ENCODE measurements around the gene KIAA1671.

The KIAA1671 gene

GRCh38 chr22:25092119-25092518, 139.6 kb downstream of the KIAA1671 start:
- H3K9ac ChIP-seq (ENCODE audit: low read length): no peak overlapping the region
- no peak overlapping the region for H3K27ac ChIP-seq (ENCODE audit: low read depth, low read length)
- no peaks in the 10 kb centered on the region for H3K27me3 ChIP-seq (ENCODE audit: control insufficient read depth in 1 of 2, insufficient read depth in 2 of 2, low read length in 2 of 2)
- H3K4me3 ChIP-seq (ENCODE audit: low read depth in 1 of 2, low read length in 2 of 2): no peak overlapping the region
- H3K4me1 ChIP-seq (ENCODE audit: insufficient read depth, low read length): no peaks in the 10 kb centered on the region
- no peaks in the 10 kb centered on the region for H3K9me3 ChIP-seq (ENCODE audit: low read length)
- H3K36me3 ChIP-seq (ENCODE audit: insufficient read depth, low read length): no peaks in the 10 kb centered on the region

- H3K36me3 ChIP-seq (ENCODE audit: insufficient read depth, low read length): no peaks in the 10 kb centered on the region
- H3K27ac ChIP-seq (ENCODE audit: low read depth, low read length): no peak overlapping the region
- H3K9ac ChIP-seq (ENCODE audit: low read length): no peak overlapping the region
- H3K9me3 ChIP-seq (ENCODE audit: low read length): no peaks in the 10 kb centered on the region
- H3K27me3 ChIP-seq (ENCODE audit: control insufficient read depth in 1 of 2, insufficient read depth in 2 of 2, low read length in 2 of 2): no peaks in the 10 kb centered on the region
- H3K4me3 ChIP-seq (ENCODE audit: low read depth in 1 of 2, low read length in 2 of 2): no peak overlapping the region
- no peaks in the 10 kb centered on the region for H3K4me1 ChIP-seq (ENCODE audit: insufficient read depth, low read length)
Measured at GRCh38 chr22:25094579-25094978, 142.1 kb downstream of the KIAA1671 start.

- Histone ChIP-seq H3K27ac (ENCODE audit: low read depth, low read length) (no peak overlapping the region), H3K36me3 (ENCODE audit: insufficient read depth, low read length) (no peaks in the 10 kb centered on the region), H3K4me3 (ENCODE audit: low read depth in 1 of 2, low read length in 2 of 2) (no peak overlapping the region), H3K9ac (ENCODE audit: low read length) (no peak overlapping the region), H3K27me3 (ENCODE audit: control insufficient read depth in 1 of 2, insufficient read depth in 2 of 2, low read length in 2 of 2) (no peaks in the 10 kb centered on the region), H3K9me3 (ENCODE audit: low read length) (no peaks in the 10 kb centered on the region), H3K4me1 (ENCODE audit: insufficient read depth, low read length) (no peaks in the 10 kb centered on the region)
Measured at GRCh38 chr22:25095869-25096268, 143.4 kb downstream of the KIAA1671 start.

- Histone ChIP-seq H3K27me3 (ENCODE audit: control insufficient read depth in 1 of 2, insufficient read depth in 2 of 2, low read length in 2 of 2) (no peaks in the 10 kb centered on the region), H3K27ac (ENCODE audit: low read depth, low read length) (no peak overlapping the region), H3K36me3 (ENCODE audit: insufficient read depth, low read length) (no peaks in the 10 kb centered on the region), H3K4me3 (ENCODE audit: low read depth in 1 of 2, low read length in 2 of 2) (no peak overlapping the region), H3K4me1 (ENCODE audit: insufficient read depth, low read length) (no peaks in the 10 kb centered on the region), H3K9ac (ENCODE audit: low read length) (no peak overlapping the region), H3K9me3 (ENCODE audit: low read length) (no peaks in the 10 kb centered on the region)
Measured at GRCh38 chr22:25096638-25097405, 144.3 kb downstream of the KIAA1671 start.

GRCh38 chr22:25098445-25099081, 146.0 kb downstream of the KIAA1671 start:
- Histone ChIP-seq H3K9me3 (ENCODE audit: low read length) (no peaks in the 10 kb centered on the region), H3K27me3 (ENCODE audit: control insufficient read depth in 1 of 2, insufficient read depth in 2 of 2, low read length in 2 of 2) (no peaks in the 10 kb centered on the region), H3K9ac (ENCODE audit: low read length) (no peak overlapping the region), H3K27ac (ENCODE audit: low read depth, low read length) (no peak overlapping the region), H3K36me3 (ENCODE audit: insufficient read depth, low read length) (no peaks in the 10 kb centered on the region), H3K4me3 (ENCODE audit: low read depth in 1 of 2, low read length in 2 of 2) (no peak overlapping the region), H3K4me1 (ENCODE audit: insufficient read depth, low read length) (no peaks in the 10 kb centered on the region)

- Histone ChIP-seq H3K4me3 (ENCODE audit: low read depth in 1 of 2, low read length in 2 of 2) (no peak overlapping the region), H3K36me3 (ENCODE audit: insufficient read depth, low read length) (no peaks in the 10 kb centered on the region), H3K27ac (ENCODE audit: low read depth, low read length) (no peak overlapping the region), H3K4me1 (ENCODE audit: insufficient read depth, low read length) (no peaks in the 10 kb centered on the region), H3K27me3 (ENCODE audit: control insufficient read depth in 1 of 2, insufficient read depth in 2 of 2, low read length in 2 of 2) (no peaks in the 10 kb centered on the region), H3K9ac (ENCODE audit: low read length) (no peak overlapping the region), H3K9me3 (ENCODE audit: low read length) (no peaks in the 10 kb centered on the region)
Measured at GRCh38 chr22:25099202-25099601, 146.7 kb downstream of the KIAA1671 start.

GRCh38 chr22:25100402-25100801, 147.9 kb downstream of the KIAA1671 start:
- no peaks in the 10 kb centered on the region for H3K27me3 ChIP-seq (ENCODE audit: control insufficient read depth in 1 of 2, insufficient read depth in 2 of 2, low read length in 2 of 2)
- no peaks in the 10 kb centered on the region for H3K36me3 ChIP-seq (ENCODE audit: insufficient read depth, low read length)
- no peaks in the 10 kb centered on the region for H3K4me1 ChIP-seq (ENCODE audit: insufficient read depth, low read length)
- no peak overlapping the region for H3K9ac ChIP-seq (ENCODE audit: low read length)
- no peaks in the 10 kb centered on the region for H3K9me3 ChIP-seq (ENCODE audit: low read length)
- H3K4me3 ChIP-seq (ENCODE audit: low read depth in 1 of 2, low read length in 2 of 2): no peak overlapping the region
- H3K27ac ChIP-seq (ENCODE audit: low read depth, low read length): no peak overlapping the region

- no peak overlapping the region for H3K27ac ChIP-seq (ENCODE audit: low read depth, low read length)
Measured at GRCh38 chr22:25100948-25101347, 148.4 kb downstream of the KIAA1671 start.

GRCh38 chr22:25101501-25101900, 149.0 kb downstream of the KIAA1671 start:
- Histone ChIP-seq H3K9me3 (ENCODE audit: low read length) (no peaks in the 10 kb centered on the region), H3K27me3 (ENCODE audit: control insufficient read depth in 1 of 2, insufficient read depth in 2 of 2, low read length in 2 of 2) (no peaks in the 10 kb centered on the region), H3K27ac (ENCODE audit: low read depth, low read length) (no peak overlapping the region), H3K4me1 (ENCODE audit: insufficient read depth, low read length) (no peaks in the 10 kb centered on the region), H3K4me3 (ENCODE audit: low read depth in 1 of 2, low read length in 2 of 2) (no peak overlapping the region), H3K36me3 (ENCODE audit: insufficient read depth, low read length) (no peaks in the 10 kb centered on the region), H3K9ac (ENCODE audit: low read length) (no peak overlapping the region)

More at GRCh38 chr22:25100948-25101347, 148.4 kb downstream of the KIAA1671 start:
- no peak overlapping the region for H3K9ac ChIP-seq (ENCODE audit: low read length)
- H3K9me3 ChIP-seq (ENCODE audit: low read length): no peaks in the 10 kb centered on the region
- H3K27me3 ChIP-seq (ENCODE audit: control insufficient read depth in 1 of 2, insufficient read depth in 2 of 2, low read length in 2 of 2): no peaks in the 10 kb centered on the region
- H3K4me3 ChIP-seq (ENCODE audit: low read depth in 1 of 2, low read length in 2 of 2): no peak overlapping the region
- no peaks in the 10 kb centered on the region for H3K36me3 ChIP-seq (ENCODE audit: insufficient read depth, low read length)
- no peaks in the 10 kb centered on the region for H3K4me1 ChIP-seq (ENCODE audit: insufficient read depth, low read length)

GRCh38 chr22:25101986-25102385, 149.5 kb downstream of the KIAA1671 start:
- Histone ChIP-seq H3K4me3 (ENCODE audit: low read depth in 1 of 2, low read length in 2 of 2) (no peak overlapping the region), H3K4me1 (ENCODE audit: insufficient read depth, low read length) (no peaks in the 10 kb centered on the region), H3K9ac (ENCODE audit: low read length) (no peak overlapping the region), H3K27me3 (ENCODE audit: control insufficient read depth in 1 of 2, insufficient read depth in 2 of 2, low read length in 2 of 2) (no peaks in the 10 kb centered on the region), H3K36me3 (ENCODE audit: insufficient read depth, low read length) (no peaks in the 10 kb centered on the region), H3K9me3 (ENCODE audit: low read length) (no peaks in the 10 kb centered on the region), H3K27ac (ENCODE audit: low read depth, low read length) (no peak overlapping the region)

GRCh38 chr22:25102722-25103121, 150.2 kb downstream of the KIAA1671 start:
- Histone ChIP-seq H3K4me3 (ENCODE audit: low read depth in 1 of 2, low read length in 2 of 2) (no peak overlapping the region), H3K9me3 (ENCODE audit: low read length) (no peaks in the 10 kb centered on the region), H3K27me3 (ENCODE audit: control insufficient read depth in 1 of 2, insufficient read depth in 2 of 2, low read length in 2 of 2) (no peaks in the 10 kb centered on the region), H3K9ac (ENCODE audit: low read length) (no peak overlapping the region), H3K27ac (ENCODE audit: low read depth, low read length) (no peak overlapping the region), H3K4me1 (ENCODE audit: insufficient read depth, low read length) (no peaks in the 10 kb centered on the region), H3K36me3 (ENCODE audit: insufficient read depth, low read length) (no peaks in the 10 kb centered on the region)

GRCh38 chr22:25104367-25104766, 151.9 kb downstream of the KIAA1671 start:
- no peaks in the 10 kb centered on the region for H3K4me1 ChIP-seq (ENCODE audit: insufficient read depth, low read length)
- no peaks in the 10 kb centered on the region for H3K9me3 ChIP-seq (ENCODE audit: low read length)
- no peak overlapping the region for H3K4me3 ChIP-seq (ENCODE audit: low read depth in 1 of 2, low read length in 2 of 2)
- no peaks in the 10 kb centered on the region for H3K27me3 ChIP-seq (ENCODE audit: control insufficient read depth in 1 of 2, insufficient read depth in 2 of 2, low read length in 2 of 2)
- no peak overlapping the region for H3K9ac ChIP-seq (ENCODE audit: low read length)
- H3K27ac ChIP-seq (ENCODE audit: low read depth, low read length): no peak overlapping the region
- no peaks in the 10 kb centered on the region for H3K36me3 ChIP-seq (ENCODE audit: insufficient read depth, low read length)
